Measurements from ENCODE around the gene BEST1. TPM values are rescaled to one million over a fixed set of nuclear protein-coding genes. Genes with fewer than 3 reads are reported as not detected.

BEST1 gene
- total RNA-seq, 1 experiment from 2014 or later, result 2.3 TPM

- no peaks in the 10 kb centered on the region for H3K9me2 ChIP-seq (ENCODE audit: insufficient read depth)
- TSS peak; percentile 73 for BruUV-seq (replicated peaks)
- H3K9me3 ChIP-seq (ENCODE audit: control insufficient read depth in 1 of 2, insufficient read depth in 1 of 2, low read depth in 1 of 2, low read length in 2 of 2), result no peaks in the 10 kb centered on the region
- H3K9ac ChIP-seq (ENCODE audit: low read length), result peak overlapping the region; percentile 97
- DNase-seq (ENCODE audit: low read depth, low spot score), result no peak
- POLR2A ChIA-PET, result interaction anchor here (0.6 to 10.2 kb wide), 29 partner anchors 10 to 180 kb away, joined by 3 to 86 read pairs (median 5); partner anchors contain the start of gene BEST1
- intact Hi-C loops (cut with micrococcal nuclease), result loop anchor here (1.0 kb wide), 1 partner anchor 86 kb away; no protein-coding TSS in a partner anchor
- TF ChIP-seq YY1 (IDR thresholded peaks at IDR 0.05; ENCODE audit: extremely low read depth, insufficient replicate concordance, low read depth, low read length) (peak; percentile 72), POLR2AphosphoS5 (IDR thresholded peaks at IDR 0.05; ENCODE audit: low read depth, low read length) (peak; percentile 32; the same call in 1 of the 2 replicates), REST (IDR thresholded peaks at IDR 0.05; ENCODE audit: low read depth) (no peak), SIN3A (IDR thresholded peaks at IDR 0.05; ENCODE audit: low read depth) (no peak), TCF7L2 (IDR thresholded peaks at IDR 0.05; ENCODE audit: borderline replicate concordance, extremely low read depth, insufficient read depth, insufficient read length) (no peak), SP1 (IDR thresholded peaks at IDR 0.05; ENCODE audit: low read depth) (no peak), EZH2phosphoT487 (IDR thresholded peaks at IDR 0.05; ENCODE audit: borderline replicate concordance) (no peak), CTCF (IDR thresholded peaks at IDR 0.05 in 2 of 3, conservative IDR thresholded peaks at IDR 0.05 in 1 of 3; ENCODE audit: borderline replicate concordance in 1 of 3, insufficient read depth in 1 of 3, low read depth in 2 of 3, low read length in 2 of 3) (no peak), CBX3 (IDR thresholded peaks at IDR 0.05; ENCODE audit: low read depth) (no peak), SRF (IDR thresholded peaks at IDR 0.05; ENCODE audit: low read depth) (no peak), FOSL1 (IDR thresholded peaks at IDR 0.05; ENCODE audit: low read depth) (no peak), ZFX (IDR thresholded peaks at IDR 0.05) (peak; percentile 74), RAD21 (IDR thresholded peaks at IDR 0.05; ENCODE audit: low read depth) (no peak), JUND (IDR thresholded peaks at IDR 0.05) (no peak), EZH2 (IDR thresholded peaks at IDR 0.05) (no peak), ATF3 (IDR thresholded peaks at IDR 0.05) (no peak)
- H3K79me2 ChIP-seq (ENCODE audit: insufficient read depth, low read length), result peaks cover 41% of the 10 kb centered on the region
- no peaks in the 10 kb centered on the region for H3K27me3 ChIP-seq (ENCODE audit: insufficient read depth, low read length)
- CTCF ChIA-PET, result interaction anchor here (0.8 to 2.2 kb wide), 4 partner anchors 19 to 114 kb away, joined by 3 to 8 read pairs (median 4); no protein-coding TSS in a partner anchor
- peak; percentile 19; the same call in 1 of the 2 replicates for ATAC-seq
- no peak overlapping the region for H2AFZ ChIP-seq (ENCODE audit: low read depth, low read length, poor library complexity, severe bottlenecking)
- RAD21 ChIA-PET (ENCODE audit: low non-redundant PET in 1 of 2, low total read pairs in 2 of 2, uncharacterized antibody in 2 of 2, unreplicated experiment in 2 of 2), result interaction anchor here in 1 of 2 experiments (0.7 kb wide), 1 partner anchor 76 kb away, joined by 3 read pairs; no protein-coding TSS in a partner anchor
- peaks cover 6 to 33% of the 10 kb centered on the region in 2 experiments for H3K36me3 ChIP-seq (ENCODE audit: control insufficient read depth in 1 of 2, insufficient read depth in 2 of 2, low read length in 2 of 2)
- peaks cover 48 to 79% of the 10 kb centered on the region in 2 experiments for H3K4me1 ChIP-seq (ENCODE audit: control insufficient read depth in 1 of 2, insufficient read depth in 2 of 2, low read length in 2 of 2)
- peak overlapping the region; percentile 96 for H3K4me2 ChIP-seq (ENCODE audit: low read length)
- H3K27ac ChIP-seq (ENCODE audit: low read depth, low read length), result peak overlapping the region; percentile 96
- peaks cover 20% of the 10 kb centered on the region; the same call in 1 of the 2 replicates for H4K20me1 ChIP-seq (ENCODE audit: insufficient read depth)
- peak overlapping the region; percentile 73 to 99 for H3K4me3 ChIP-seq (replicated peaks in 1 of 2; ENCODE audit: low read depth in 1 of 2, low read length in 2 of 2)
Measured at GRCh38 chr11:61967924-61968757, 18.0 kb downstream of the BEST1 start.

All from HCT116 (cell line).